ENCODE data around the gene PRKCA. TPM values are rescaled to one million over a fixed set of nuclear protein-coding genes. Genes with fewer than 3 reads are reported as not detected.

PRKCA gene
- total and polyA plus RNA-seq, 3 experiments from 2014 or later: 1.8 to 74.1 (median 73.9) TPM

GRCh38 chr17:66506641-66507040 lies 204.2 kb downstream of the PRKCA start:
- CTCF ChIA-PET: no interaction called here
- H3K9me3 Mint-ChIP-seq: no peaks in the 10 kb centered on the region
- Histone ChIP-seq H3K4me1 (ENCODE audit: insufficient read depth, low read length) (peaks cover 34% of the 10 kb centered on the region), H3K4me3 (ENCODE audit: low read length) (no peak overlapping the region), H3K36me3 (ENCODE audit: insufficient read depth, low read length) (no peaks in the 10 kb centered on the region), H3K27me3 (ENCODE audit: insufficient read depth, low read length, poor library complexity, severe bottlenecking) (no peaks in the 10 kb centered on the region), H3K9me3 (ENCODE audit: low read length) (no peaks in the 10 kb centered on the region), H3K27ac (ENCODE audit: low read depth, low read length) (no peak overlapping the region)
- H3K27me3 Mint-ChIP-seq: no peaks in the 10 kb centered on the region
- H3K4me1 Mint-ChIP-seq: peaks cover 32 to 45% (median 42%) of the 10 kb centered on the region in 3 donors
- no peak overlapping the region for H3K27ac Mint-ChIP-seq
- DNase-seq: no peak
- no peak overlapping the region for H3K4me3 Mint-ChIP-seq
- peaks cover 0 to 4% (median 4%) of the 10 kb centered on the region in 3 donors for H3K36me3 Mint-ChIP-seq
- POLR2A ChIA-PET: no interaction called here

- Mint-ChIP-seq H3K27me3 (no peaks in the 10 kb centered on the region), H3K9me3 (no peaks in the 10 kb centered on the region), H3K27ac (peak overlapping the region in 3 of 8 donors; percentile 18 to 43 (median 35)), H3K36me3 (peaks cover 0 to 4% (median 4%) of the 10 kb centered on the region in 3 donors), H3K4me3 (no peak overlapping the region), H3K4me1 (peaks cover 32 to 45% (median 42%) of the 10 kb centered on the region in 3 donors)
- H3K4me1 ChIP-seq (ENCODE audit: insufficient read depth, low read length): peaks cover 34% of the 10 kb centered on the region
- ChIA-PET POLR2A (no interaction called here), CTCF (no interaction called here)
- no peak for DNase-seq
- no peak overlapping the region for H3K4me3 ChIP-seq (ENCODE audit: low read length)
- H3K36me3 ChIP-seq (ENCODE audit: insufficient read depth, low read length): no peaks in the 10 kb centered on the region
- H3K27ac ChIP-seq (ENCODE audit: low read depth, low read length): peak overlapping the region; percentile 43
- no peaks in the 10 kb centered on the region for H3K27me3 ChIP-seq (ENCODE audit: insufficient read depth, low read length, poor library complexity, severe bottlenecking)
- H3K9me3 ChIP-seq (ENCODE audit: low read length): no peaks in the 10 kb centered on the region
Measured at GRCh38 chr17:66507103-66507923, 204.9 kb downstream of the PRKCA start.

DNA sequence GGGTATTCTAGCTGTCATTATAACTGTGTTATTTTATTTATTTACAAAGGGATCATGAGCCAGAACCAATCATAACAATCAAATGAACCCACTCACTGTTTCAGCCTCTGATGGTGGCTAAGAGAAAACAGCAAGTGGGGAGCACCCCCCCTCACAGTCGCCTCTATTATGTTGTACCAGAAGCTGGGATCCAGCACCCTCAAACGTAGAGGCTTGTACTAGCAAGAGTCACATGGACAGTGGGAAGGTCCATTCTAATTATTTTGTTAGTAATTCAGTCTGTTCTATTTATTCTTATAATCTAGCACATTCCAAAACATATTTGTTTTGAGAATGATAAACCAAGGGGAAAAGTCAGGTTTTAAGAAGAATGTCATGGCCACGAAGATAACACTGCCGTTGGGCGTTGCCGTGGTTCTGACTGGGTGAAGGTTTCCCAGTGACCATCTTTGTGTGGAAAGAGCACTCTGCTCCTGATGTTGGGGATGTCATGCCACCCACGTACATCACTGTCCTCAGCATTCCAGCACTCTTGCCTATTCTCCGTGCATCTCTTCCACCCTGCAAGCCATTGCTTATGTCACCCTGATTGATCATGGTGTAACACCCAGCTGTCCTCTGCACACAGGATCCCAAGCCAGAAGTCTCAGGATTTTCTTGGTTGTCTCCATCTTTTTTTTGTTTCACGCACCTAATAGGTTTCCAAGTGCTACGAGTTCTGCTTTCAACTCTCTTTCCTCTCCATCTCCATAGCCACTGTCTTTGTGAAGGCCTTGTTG lies 205.8 kb downstream of the PRKCA start:
- Mint-ChIP-seq H3K36me3 (peaks cover 0 to 4% (median 4%) of the 10 kb centered on the region in 3 donors), H3K9me3 (no peaks in the 10 kb centered on the region), H3K27ac (peak overlapping the region in 5 of 8 donors; percentile 0 to 43 (median 32)), H3K4me3 (no peak overlapping the region), H3K4me1 (peaks cover 32 to 45% (median 42%) of the 10 kb centered on the region in 3 donors), H3K27me3 (no peaks in the 10 kb centered on the region)
- no peak for DNase-seq
- no peaks in the 10 kb centered on the region for H3K9me3 ChIP-seq (ENCODE audit: low read length)
- peak overlapping the region; percentile 43 for H3K27ac ChIP-seq (ENCODE audit: low read depth, low read length)
- H3K4me3 ChIP-seq (ENCODE audit: low read length): no peak overlapping the region
- H3K27me3 ChIP-seq (ENCODE audit: insufficient read depth, low read length, poor library complexity, severe bottlenecking): no peaks in the 10 kb centered on the region
- POLR2A ChIA-PET: no interaction called here
- H3K4me1 ChIP-seq (ENCODE audit: insufficient read depth, low read length): peaks cover 34% of the 10 kb centered on the region
- no peaks in the 10 kb centered on the region for H3K36me3 ChIP-seq (ENCODE audit: insufficient read depth, low read length)
- CTCF ChIA-PET: no interaction called here

DNA sequence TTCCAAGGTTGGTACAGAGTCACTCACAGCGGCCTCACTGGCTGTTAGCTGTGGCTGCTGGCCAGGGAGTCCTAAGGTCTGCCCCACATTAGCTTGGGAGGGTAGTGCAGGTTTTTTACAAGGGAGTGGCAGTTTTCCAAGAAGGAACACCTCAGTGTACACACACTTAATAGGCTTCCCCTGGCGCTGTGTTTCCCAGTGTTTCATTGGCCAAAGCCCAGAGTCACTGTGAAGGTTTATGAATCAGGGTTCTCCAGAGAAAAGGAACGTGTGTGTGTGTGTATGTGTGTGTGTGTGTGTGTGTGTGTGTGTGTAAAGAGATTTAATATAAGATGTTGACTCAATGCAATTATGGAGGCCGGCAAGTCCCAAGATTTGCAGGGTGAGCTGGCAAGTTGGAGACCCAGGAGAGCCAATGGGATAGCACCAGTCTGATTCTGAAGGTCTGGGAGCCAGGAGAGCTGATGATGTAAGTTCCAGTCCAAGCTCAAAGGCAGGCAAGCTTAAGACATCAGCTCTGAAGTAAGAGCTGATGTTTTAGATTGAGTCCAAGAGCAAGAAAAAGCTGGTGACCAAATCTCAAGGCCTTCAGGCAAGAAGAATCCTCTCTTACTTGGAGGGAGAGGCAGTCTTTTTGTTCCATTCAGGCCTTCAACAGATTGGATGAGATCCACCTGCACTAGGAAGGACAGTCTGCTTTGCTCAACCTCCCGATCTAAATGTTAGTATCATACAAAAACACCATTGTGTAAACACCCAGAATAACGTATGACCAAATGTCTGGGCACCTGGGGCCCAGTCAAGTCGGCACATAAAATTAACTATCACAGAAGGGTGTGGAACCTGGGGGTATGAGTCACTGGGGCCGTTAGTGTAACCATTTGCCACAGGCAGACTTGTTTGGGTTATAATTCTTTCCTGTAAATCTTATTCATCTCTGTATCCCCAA lies 206.8 kb downstream of the PRKCA start:
- Histone ChIP-seq H3K4me3 (ENCODE audit: low read length) (no peak overlapping the region), H3K9me3 (ENCODE audit: low read length) (no peaks in the 10 kb centered on the region), H3K27me3 (ENCODE audit: insufficient read depth, low read length, poor library complexity, severe bottlenecking) (no peaks in the 10 kb centered on the region), H3K27ac (ENCODE audit: low read depth, low read length) (no peak overlapping the region), H3K4me1 (ENCODE audit: insufficient read depth, low read length) (peaks cover 34% of the 10 kb centered on the region), H3K36me3 (ENCODE audit: insufficient read depth, low read length) (no peaks in the 10 kb centered on the region)
- ChIA-PET CTCF (no interaction called here), POLR2A (no interaction called here)
- Mint-ChIP-seq H3K9me3 (no peaks in the 10 kb centered on the region), H3K36me3 (peaks cover 0 to 5% (median 4%) of the 10 kb centered on the region in 3 donors), H3K27ac (peak overlapping the region; percentile 8 to 74 (median 21)), H3K27me3 (no peaks in the 10 kb centered on the region), H3K4me1 (peaks cover 34 to 45% (median 42%) of the 10 kb centered on the region in 3 donors), H3K4me3 (peak overlapping the region in 6 of 7 donors; percentile 26 to 63 (median 44))
- no peak for DNase-seq

DNA sequence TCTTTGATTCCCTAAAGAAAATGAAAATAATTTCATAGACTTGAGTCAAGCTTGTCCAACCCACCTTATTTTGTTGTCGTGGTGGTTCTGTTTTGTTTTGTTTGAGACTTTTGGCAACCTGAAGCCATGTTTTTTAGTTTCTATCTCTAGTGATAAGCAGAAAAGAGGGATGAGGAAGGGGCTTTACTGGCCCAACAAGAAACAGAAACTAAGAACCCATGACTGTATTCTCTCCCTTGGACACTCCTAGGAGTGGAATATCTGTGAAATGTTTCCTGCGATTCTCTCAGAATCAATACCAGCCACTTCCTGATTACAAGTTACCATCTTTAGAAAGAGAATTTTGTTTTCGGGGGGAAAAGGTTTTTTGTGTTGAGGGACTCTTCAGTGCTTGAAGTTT lies 207.5 kb downstream of the PRKCA start:
- no peak for DNase-seq
- Mint-ChIP-seq H3K27ac (peak overlapping the region in 7 of 8 donors; percentile 8 to 74 (median 23)), H3K36me3 (peaks cover 0 to 7% (median 4%) of the 10 kb centered on the region in 3 donors), H3K4me3 (peak overlapping the region in 6 of 7 donors; percentile 13 to 63 (median 36)), H3K4me1 (peaks cover 34 to 45% (median 42%) of the 10 kb centered on the region in 3 donors), H3K27me3 (no peaks in the 10 kb centered on the region), H3K9me3 (no peaks in the 10 kb centered on the region)
- CTCF ChIA-PET: no interaction called here
- no peaks in the 10 kb centered on the region for H3K27me3 ChIP-seq (ENCODE audit: insufficient read depth, low read length, poor library complexity, severe bottlenecking)
- H3K36me3 ChIP-seq (ENCODE audit: insufficient read depth, low read length): no peaks in the 10 kb centered on the region
- H3K4me1 ChIP-seq (ENCODE audit: insufficient read depth, low read length): peaks cover 34% of the 10 kb centered on the region
- H3K9me3 ChIP-seq (ENCODE audit: low read length): no peaks in the 10 kb centered on the region
- POLR2A ChIA-PET: no interaction called here
- no peak overlapping the region for H3K27ac ChIP-seq (ENCODE audit: low read depth, low read length)
- H3K4me3 ChIP-seq (ENCODE audit: low read length): no peak overlapping the region

DNA sequence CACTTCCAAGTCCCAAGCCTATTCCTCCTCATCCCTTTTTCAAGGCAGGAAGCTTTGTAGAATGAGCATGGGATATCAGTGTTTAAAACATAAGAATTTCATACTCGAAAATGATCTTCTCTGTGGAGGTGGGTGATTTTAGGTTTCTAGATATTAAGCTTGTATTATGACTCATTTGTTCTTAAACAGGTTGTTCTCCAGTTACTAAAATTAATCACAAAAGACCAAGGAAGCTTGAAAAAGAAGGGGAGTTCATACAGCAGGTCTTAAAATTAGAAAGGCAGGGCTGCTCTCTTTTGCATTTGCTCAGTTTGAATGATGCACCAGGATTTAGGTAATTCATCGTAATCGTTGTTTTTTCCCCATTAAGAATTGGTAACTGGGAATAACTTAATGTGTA lies 208.7 kb downstream of the PRKCA start:
- Histone ChIP-seq H3K4me3 (ENCODE audit: low read length) (no peak overlapping the region), H3K36me3 (ENCODE audit: insufficient read depth, low read length) (no peaks in the 10 kb centered on the region), H3K27me3 (ENCODE audit: insufficient read depth, low read length, poor library complexity, severe bottlenecking) (no peaks in the 10 kb centered on the region), H3K27ac (ENCODE audit: low read depth, low read length) (no peak overlapping the region), H3K9me3 (ENCODE audit: low read length) (no peaks in the 10 kb centered on the region), H3K4me1 (ENCODE audit: insufficient read depth, low read length) (peaks cover 34% of the 10 kb centered on the region)
- ChIA-PET POLR2A (no interaction called here), CTCF (no interaction called here)
- Mint-ChIP-seq H3K4me3 (no peak overlapping the region), H3K27me3 (no peaks in the 10 kb centered on the region), H3K36me3 (peaks cover 3 to 12% (median 4%) of the 10 kb centered on the region in 3 donors), H3K9me3 (no peaks in the 10 kb centered on the region), H3K4me1 (peaks cover 36 to 45% (median 45%) of the 10 kb centered on the region in 3 donors), H3K27ac (no peak overlapping the region)
- no peak for DNase-seq

GRCh38 chr17:66514227-66514806 lies 211.9 kb downstream of the PRKCA start:
- POLR2A ChIA-PET: no interaction called here
- Histone ChIP-seq H3K27me3 (ENCODE audit: insufficient read depth, low read length, poor library complexity, severe bottlenecking) (no peaks in the 10 kb centered on the region), H3K9me3 (ENCODE audit: low read length) (no peaks in the 10 kb centered on the region), H3K36me3 (ENCODE audit: insufficient read depth, low read length) (no peaks in the 10 kb centered on the region), H3K4me3 (ENCODE audit: low read length) (no peak overlapping the region), H3K4me1 (ENCODE audit: insufficient read depth, low read length) (peaks cover 9% of the 10 kb centered on the region), H3K27ac (ENCODE audit: low read depth, low read length) (no peak overlapping the region)
- DNase-seq: no peak
- no peak overlapping the region for H3K4me3 Mint-ChIP-seq
- H3K27ac Mint-ChIP-seq: no peak overlapping the region
- peaks cover 19 to 31% (median 22%) of the 10 kb centered on the region in 3 donors for H3K4me1 Mint-ChIP-seq
- peaks cover 3 to 10% (median 3%) of the 10 kb centered on the region in 3 donors for H3K36me3 Mint-ChIP-seq
- H3K9me3 Mint-ChIP-seq: no peaks in the 10 kb centered on the region
- H3K27me3 Mint-ChIP-seq: no peaks in the 10 kb centered on the region
- CTCF ChIA-PET: no interaction called here

All from CD8-positive, alpha-beta memory T cell (primary cell).